Measurements from ENCODE around the gene ZEB2. TPM values are rescaled to one million over a fixed set of nuclear protein-coding genes. Genes with fewer than 3 reads are reported as not detected.

Gene ZEB2
- polyA plus RNA-seq, 1 donor from 2014 or later = 2.2 TPM

DNA sequence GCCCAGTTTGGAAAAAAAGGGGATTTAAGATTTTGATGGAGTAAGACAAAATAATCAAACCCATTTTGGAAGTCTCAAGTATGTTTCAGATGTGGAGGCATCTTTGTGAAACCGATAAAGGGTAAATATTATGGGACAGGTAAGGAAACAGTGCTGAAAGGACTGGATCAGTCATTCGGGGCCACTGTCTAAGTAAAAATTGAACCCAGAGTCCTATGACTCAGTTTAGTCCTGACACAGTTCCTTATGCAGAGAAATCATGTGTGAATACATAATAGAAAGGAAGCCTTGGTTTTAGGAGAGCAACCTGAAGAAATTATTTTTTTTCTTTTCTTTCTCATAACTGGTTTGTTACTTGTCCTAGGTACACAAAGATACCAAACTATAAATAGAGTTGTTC is 15.4 kb upstream of the ZEB2 start:
- no peaks in the 10 kb centered on the region for H3K36me3 ChIP-seq (ENCODE audit: insufficient read depth, low read length)
- no peaks in the 10 kb centered on the region for H3K9me2 ChIP-seq (ENCODE audit: insufficient read depth, low read length)
- TF ChIP-seq TAF1 (IDR thresholded peaks at IDR 0.05; ENCODE audit: low read depth) (no peak), MXI1 (conservative IDR thresholded peaks at IDR 0.05; ENCODE audit: poor library complexity, severe bottlenecking) (no peak), SMC3 (conservative IDR thresholded peaks at IDR 0.05; ENCODE audit: poor library complexity) (no peak), EZH2 (IDR thresholded peaks at IDR 0.05; ENCODE audit: borderline replicate concordance, insufficient read depth, low read length, poor library complexity, severe bottlenecking) (no peak), RAD21 (conservative IDR thresholded peaks at IDR 0.05) (no peak), POLR2AphosphoS5 (IDR thresholded peaks at IDR 0.05) (no peak), EP300 (conservative IDR thresholded peaks at IDR 0.05; ENCODE audit: poor library complexity, severe bottlenecking) (no peak)
- TF ChIP-seq, protein P1, sequence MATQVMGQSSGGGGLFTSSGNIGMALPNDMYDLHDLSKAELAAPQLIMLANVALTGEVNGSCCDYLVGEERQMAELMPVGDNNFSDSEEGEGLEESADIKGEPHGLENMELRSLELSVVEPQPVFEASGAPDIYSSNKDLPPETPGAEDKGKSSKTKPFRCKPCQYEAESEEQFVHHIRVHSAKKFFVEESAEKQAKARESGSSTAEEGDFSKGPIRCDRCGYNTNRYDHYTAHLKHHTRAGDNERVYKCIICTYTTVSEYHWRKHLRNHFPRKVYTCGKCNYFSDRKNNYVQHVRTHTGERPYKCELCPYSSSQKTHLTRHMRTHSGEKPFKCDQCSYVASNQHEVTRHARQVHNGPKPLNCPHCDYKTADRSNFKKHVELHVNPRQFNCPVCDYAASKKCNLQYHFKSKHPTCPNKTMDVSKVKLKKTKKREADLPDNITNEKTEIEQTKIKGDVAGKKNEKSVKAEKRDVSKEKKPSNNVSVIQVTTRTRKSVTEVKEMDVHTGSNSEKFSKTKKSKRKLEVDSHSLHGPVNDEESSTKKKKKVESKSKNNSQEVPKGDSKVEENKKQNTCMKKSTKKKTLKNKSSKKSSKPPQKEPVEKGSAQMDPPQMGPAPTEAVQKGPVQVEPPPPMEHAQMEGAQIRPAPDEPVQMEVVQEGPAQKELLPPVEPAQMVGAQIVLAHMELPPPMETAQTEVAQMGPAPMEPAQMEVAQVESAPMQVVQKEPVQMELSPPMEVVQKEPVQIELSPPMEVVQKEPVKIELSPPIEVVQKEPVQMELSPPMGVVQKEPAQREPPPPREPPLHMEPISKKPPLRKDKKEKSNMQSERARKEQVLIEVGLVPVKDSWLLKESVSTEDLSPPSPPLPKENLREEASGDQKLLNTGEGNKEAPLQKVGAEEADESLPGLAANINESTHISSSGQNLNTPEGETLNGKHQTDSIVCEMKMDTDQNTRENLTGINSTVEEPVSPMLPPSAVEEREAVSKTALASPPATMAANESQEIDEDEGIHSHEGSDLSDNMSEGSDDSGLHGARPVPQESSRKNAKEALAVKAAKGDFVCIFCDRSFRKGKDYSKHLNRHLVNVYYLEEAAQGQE (IDR thresholded peaks at IDR 0.05; ENCODE audit: borderline replicate concordance) = no peak
- TF ChIP-seq, protein P2, sequence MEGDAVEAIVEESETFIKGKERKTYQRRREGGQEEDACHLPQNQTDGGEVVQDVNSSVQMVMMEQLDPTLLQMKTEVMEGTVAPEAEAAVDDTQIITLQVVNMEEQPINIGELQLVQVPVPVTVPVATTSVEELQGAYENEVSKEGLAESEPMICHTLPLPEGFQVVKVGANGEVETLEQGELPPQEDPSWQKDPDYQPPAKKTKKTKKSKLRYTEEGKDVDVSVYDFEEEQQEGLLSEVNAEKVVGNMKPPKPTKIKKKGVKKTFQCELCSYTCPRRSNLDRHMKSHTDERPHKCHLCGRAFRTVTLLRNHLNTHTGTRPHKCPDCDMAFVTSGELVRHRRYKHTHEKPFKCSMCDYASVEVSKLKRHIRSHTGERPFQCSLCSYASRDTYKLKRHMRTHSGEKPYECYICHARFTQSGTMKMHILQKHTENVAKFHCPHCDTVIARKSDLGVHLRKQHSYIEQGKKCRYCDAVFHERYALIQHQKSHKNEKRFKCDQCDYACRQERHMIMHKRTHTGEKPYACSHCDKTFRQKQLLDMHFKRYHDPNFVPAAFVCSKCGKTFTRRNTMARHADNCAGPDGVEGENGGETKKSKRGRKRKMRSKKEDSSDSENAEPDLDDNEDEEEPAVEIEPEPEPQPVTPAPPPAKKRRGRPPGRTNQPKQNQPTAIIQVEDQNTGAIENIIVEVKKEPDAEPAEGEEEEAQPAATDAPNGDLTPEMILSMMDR (IDR thresholded peaks at IDR 0.05; ENCODE audit: poor library complexity, severe bottlenecking) = no peak
- H3F3A ChIP-seq (ENCODE audit: insufficient read depth, low read length, poor library complexity, severe bottlenecking) = no peaks in the 10 kb centered on the region
- H2AFZ ChIP-seq (ENCODE audit: low read depth, low read length) = no peak overlapping the region
- no peak overlapping the region for H3K9ac ChIP-seq (ENCODE audit: low read length)
- no peak overlapping the region for H3K27ac ChIP-seq (ENCODE audit: low read length)
- no peak overlapping the region for H3K4me3 ChIP-seq (ENCODE audit: low read length)
- no peaks in the 10 kb centered on the region for H3K79me2 ChIP-seq (replicated peaks; ENCODE audit: insufficient read depth, low read length)
- H4K20me1 ChIP-seq (ENCODE audit: insufficient read depth) = no peaks in the 10 kb centered on the region
- no peak overlapping the region for H3K4me2 ChIP-seq (ENCODE audit: low read length)
- no peaks in the 10 kb centered on the region for H3K27me3 ChIP-seq (ENCODE audit: insufficient read depth, low read depth, low read length)
- H3K9me3 ChIP-seq (ENCODE audit: low read length) = no peaks in the 10 kb centered on the region

DNA sequence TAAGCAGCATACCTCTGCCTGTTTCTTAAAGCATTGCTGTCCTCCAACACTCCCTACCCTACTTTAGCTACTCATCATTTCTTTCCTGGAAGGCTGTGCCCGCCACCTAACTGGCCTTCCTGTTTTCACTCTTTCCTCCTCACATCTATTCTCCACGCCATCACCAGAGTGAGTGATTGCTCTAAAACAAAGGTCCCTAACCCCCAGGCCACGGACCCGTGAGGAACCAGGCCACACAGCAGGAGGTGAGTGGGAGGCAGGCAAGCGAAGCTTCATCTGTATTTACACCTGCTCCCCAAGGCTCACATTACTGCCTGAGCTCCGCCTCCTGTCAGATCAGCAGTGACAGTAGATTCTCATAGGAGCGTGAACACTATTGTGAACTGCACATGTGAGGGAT is 13.3 kb upstream of the ZEB2 start:
- Histone ChIP-seq H3K27ac (ENCODE audit: low read length) (no peak overlapping the region), H3K9me3 (ENCODE audit: low read length) (no peaks in the 10 kb centered on the region), H3K36me3 (ENCODE audit: insufficient read depth, low read length) (no peaks in the 10 kb centered on the region), H2AFZ (ENCODE audit: low read depth, low read length) (no peak overlapping the region), H3K9me2 (ENCODE audit: insufficient read depth, low read length) (no peaks in the 10 kb centered on the region), H3K4me3 (ENCODE audit: low read length) (no peak overlapping the region), H4K20me1 (ENCODE audit: insufficient read depth) (no peaks in the 10 kb centered on the region), H3K9ac (ENCODE audit: low read length) (no peak overlapping the region), H3K4me2 (ENCODE audit: low read length) (no peak overlapping the region), H3K79me2 (replicated peaks; ENCODE audit: insufficient read depth, low read length) (no peaks in the 10 kb centered on the region), H3F3A (ENCODE audit: insufficient read depth, low read length, poor library complexity, severe bottlenecking) (no peaks in the 10 kb centered on the region), H3K27me3 (ENCODE audit: insufficient read depth, low read depth, low read length) (no peaks in the 10 kb centered on the region)
- TF ChIP-seq, protein P2 (IDR thresholded peaks at IDR 0.05; ENCODE audit: poor library complexity, severe bottlenecking) = no peak
- TF ChIP-seq POLR2AphosphoS5 (IDR thresholded peaks at IDR 0.05) (no peak), RAD21 (conservative IDR thresholded peaks at IDR 0.05) (no peak), EP300 (conservative IDR thresholded peaks at IDR 0.05; ENCODE audit: poor library complexity, severe bottlenecking) (no peak), EZH2 (IDR thresholded peaks at IDR 0.05; ENCODE audit: borderline replicate concordance, insufficient read depth, low read length, poor library complexity, severe bottlenecking) (no peak), MXI1 (conservative IDR thresholded peaks at IDR 0.05; ENCODE audit: poor library complexity, severe bottlenecking) (no peak), SMC3 (conservative IDR thresholded peaks at IDR 0.05; ENCODE audit: poor library complexity) (no peak), TAF1 (IDR thresholded peaks at IDR 0.05; ENCODE audit: low read depth) (no peak)
- TF ChIP-seq, protein P1 (IDR thresholded peaks at IDR 0.05; ENCODE audit: borderline replicate concordance) = no peak
